ENCODE measurements around the gene SDHAF3.

Gene SDHAF3

DNA sequence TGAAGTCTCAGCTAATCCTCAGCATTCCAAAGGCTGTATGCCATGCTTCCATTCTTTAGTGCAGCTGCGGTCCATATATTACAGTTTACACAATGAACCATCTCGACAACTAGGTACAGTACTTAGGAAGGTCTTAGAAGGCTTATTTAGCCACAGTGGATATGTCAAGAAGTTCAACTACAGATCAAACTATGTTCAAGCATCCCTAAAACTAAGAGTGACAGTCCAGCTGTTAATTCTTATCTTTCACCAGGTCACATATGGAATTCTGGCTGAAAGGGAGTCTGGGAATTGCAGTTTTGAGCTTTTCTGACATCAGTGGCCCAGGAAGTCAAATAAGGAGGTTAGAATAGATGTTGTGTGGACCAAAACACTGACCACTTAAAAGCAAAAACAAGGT is 106.8 kb downstream of the SDHAF3 start:
- no peak for DNase-seq

DNA sequence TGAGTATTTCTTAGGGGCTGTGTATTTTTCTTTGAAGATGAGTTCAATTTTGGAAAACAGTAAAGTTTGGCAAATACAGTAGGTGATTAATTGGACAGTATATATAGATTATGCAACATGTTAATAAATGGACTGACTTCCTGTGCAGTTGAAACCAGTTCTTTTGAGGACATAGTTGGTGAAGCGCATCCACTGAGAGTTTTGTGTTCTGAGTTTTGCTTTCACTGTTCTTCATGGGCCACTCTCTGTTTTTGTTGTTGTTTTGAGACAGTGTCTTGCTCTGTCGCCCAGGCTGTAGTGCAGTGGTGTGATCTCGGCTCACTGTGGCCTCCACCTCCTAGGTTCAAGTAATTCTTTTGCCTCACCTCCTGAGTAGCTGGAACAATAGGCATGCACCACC is 109.0 kb downstream of the SDHAF3 start:
- no peak for DNase-seq

Data from kidney glomerular epithelial cell (primary cell).